Mucosa of rectum (tissue), 2 donors: Measurements from ENCODE around the gene CES2.
"Not testable (repeated sequence)": the region's sequence is repeated elsewhere in the genome, so short reads cannot be mapped to it uniquely, and the experiment has no call there.

Experiments
- H3K27ac ChIP-seq, 2 donors: one replicate each; pipeline ENCODE4 v1.7.0; 2013; ENCODE audit warnings: inconsistent platforms in 2 of 2, low read depth in 2 of 2, low read length in 2 of 2
- H3K27me3 ChIP-seq, 2 donors: one replicate each; pipeline ENCODE4 v1.7.0; 2013; ENCODE audit warnings: low read length in 2 of 2; ENCODE audit not compliant: control insufficient read depth in 2 of 2, insufficient read depth in 2 of 2
- H3K36me3 ChIP-seq, 2 donors: one replicate each; pipeline ENCODE4 v1.7.0; 2013; ENCODE audit warnings: low read length in 2 of 2; ENCODE audit not compliant: control insufficient read depth in 2 of 2, insufficient read depth in 2 of 2
- H3K4me1 ChIP-seq, 2 donors: one replicate each; pipeline ENCODE4 v1.7.0; 2013; ENCODE audit warnings: low read length in 2 of 2, mild to moderate bottlenecking in 1 of 2; ENCODE audit not compliant: control insufficient read depth in 2 of 2, insufficient read depth in 2 of 2
- H3K4me3 ChIP-seq, 2 donors: one replicate each; pipeline ENCODE4 v1.7.0; 2013; ENCODE audit warnings: low read length in 2 of 2
- H3K9ac ChIP-seq, 2 donors: one replicate each; pipeline ENCODE4 v1.7.0; 2013; ENCODE audit warnings: low read length in 2 of 2, low read depth in 1 of 2, mild to moderate bottlenecking in 1 of 2
- H3K9me3 ChIP-seq, 2 donors: one replicate each; pipeline ENCODE4 v1.7.0; 2013; ENCODE audit warnings: low read length in 2 of 2; ENCODE audit not compliant: control insufficient read depth in 2 of 2
- donor health status: healthy.
- donor health status: Normal muscosa, but diverticular disease.

The CES2 gene

DNA sequence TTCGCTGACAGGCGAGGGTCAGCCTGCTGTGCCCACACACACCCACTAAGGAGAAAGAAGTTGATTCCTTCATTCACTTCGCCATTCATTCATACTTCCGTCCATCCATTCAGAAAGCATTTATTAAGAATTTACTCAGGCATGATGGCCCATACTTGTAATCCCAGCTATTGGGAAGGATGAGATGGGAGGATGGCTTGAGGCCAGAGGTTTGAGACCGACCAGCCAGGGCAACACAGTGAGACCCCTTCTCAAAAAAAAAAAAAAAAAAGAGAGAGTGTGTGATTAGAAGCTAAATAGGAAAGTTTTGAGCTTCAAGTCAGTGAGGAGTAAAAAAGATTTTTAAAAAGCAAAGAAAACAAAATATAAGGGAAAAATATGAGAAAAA lies 8.7 kb downstream of the CES2 start:
- H3K9me3 ChIP-seq: no peaks in the 10 kb centered on the region
- no peak overlapping the region for H3K4me3 ChIP-seq
- H3K27me3 ChIP-seq: no peaks in the 10 kb centered on the region
- H3K4me1 ChIP-seq: peaks cover 4 to 14% of the 10 kb centered on the region in 2 donors
- H3K27ac ChIP-seq: no peak overlapping the region
- H3K36me3 ChIP-seq: peaks cover 44 to 50% of the 10 kb centered on the region in 2 donors
- H3K9ac ChIP-seq: no peak overlapping the region

DNA sequence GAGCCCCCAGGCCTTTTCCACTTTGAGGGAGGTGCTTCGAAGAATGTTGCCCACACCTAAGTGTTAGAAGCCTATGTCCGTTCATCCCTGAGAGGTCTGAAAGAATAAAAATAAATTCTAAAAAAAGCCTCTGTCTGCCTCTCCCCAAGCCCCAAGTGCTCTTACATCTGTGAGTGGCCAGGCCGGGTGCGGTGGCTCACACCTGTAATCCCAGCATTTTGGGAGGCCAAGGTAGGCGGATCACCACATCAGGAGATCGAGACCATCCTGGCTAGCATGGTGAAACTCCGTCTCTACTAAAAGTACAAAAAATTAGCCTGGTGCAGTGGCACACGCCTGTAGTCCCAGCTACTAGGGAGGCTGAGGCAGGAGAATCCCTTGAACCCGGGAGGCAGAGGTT lies 9.7 kb downstream of the CES2 start:
- not testable (repeated sequence) for H3K9me3 ChIP-seq, H3K9ac ChIP-seq, H3K27ac ChIP-seq, H3K4me3 ChIP-seq, H3K27me3 ChIP-seq
- Histone ChIP-seq H3K36me3 (peaks cover 36 to 41% of the 10 kb centered on the region in 2 donors), H3K4me1 (peaks cover 4 to 17% of the 10 kb centered on the region in 2 donors)

DNA sequence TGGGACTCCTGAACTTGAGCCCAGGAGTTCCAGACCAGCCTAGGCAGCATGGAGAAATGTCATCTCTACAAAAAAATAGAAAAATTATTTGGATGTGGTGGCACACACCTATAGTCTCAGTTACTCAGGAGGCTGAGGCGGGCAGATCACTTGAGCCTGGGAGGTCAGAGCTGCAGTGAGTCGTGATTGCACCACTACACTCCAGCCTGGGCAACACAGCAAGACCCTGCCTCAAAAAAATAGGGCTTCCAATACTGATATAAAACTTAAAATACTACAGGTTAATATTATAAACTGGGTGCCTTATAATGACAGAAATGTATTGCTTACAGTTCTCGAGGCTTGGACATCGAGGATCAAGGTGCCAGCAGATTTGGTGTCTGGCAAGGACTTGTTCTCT lies 10.6 kb downstream of the CES2 start:
- Histone ChIP-seq H3K9ac (no peak overlapping the region), H3K27me3 (no peaks in the 10 kb centered on the region), H3K27ac (no peak overlapping the region), H3K36me3 (peaks cover 27 to 31% of the 10 kb centered on the region in 2 donors), H3K9me3 (no peaks in the 10 kb centered on the region), H3K4me1 (peaks cover 4 to 17% of the 10 kb centered on the region in 2 donors), H3K4me3 (no peak overlapping the region)

DNA sequence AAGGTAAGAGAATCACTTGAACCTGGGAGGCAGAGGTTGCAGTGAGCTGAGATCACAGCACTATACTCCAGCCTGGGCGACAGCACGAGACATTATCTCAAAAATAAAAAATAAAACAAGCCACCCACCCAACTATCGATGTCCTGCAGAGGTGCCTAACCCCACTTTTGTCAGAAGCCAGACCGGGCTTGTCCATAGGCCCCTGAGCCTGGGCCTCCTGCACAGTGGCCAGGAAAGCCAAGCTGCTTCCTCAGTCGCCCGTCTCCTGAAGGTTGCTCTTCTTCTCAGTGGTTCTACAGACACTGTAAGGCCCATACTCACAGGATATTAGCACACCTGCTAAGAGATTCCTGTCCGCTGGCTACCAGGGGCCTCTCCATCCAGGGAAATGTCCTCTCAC lies 11.2 kb downstream of the CES2 start:
- H3K4me1 ChIP-seq: peaks cover 4 to 17% of the 10 kb centered on the region in 2 donors
- no peak overlapping the region for H3K4me3 ChIP-seq
- no peak overlapping the region for H3K27ac ChIP-seq
- no peaks in the 10 kb centered on the region for H3K9me3 ChIP-seq
- H3K36me3 ChIP-seq: peaks cover 21 to 25% of the 10 kb centered on the region in 2 donors
- no peak overlapping the region for H3K9ac ChIP-seq
- no peaks in the 10 kb centered on the region for H3K27me3 ChIP-seq

DNA sequence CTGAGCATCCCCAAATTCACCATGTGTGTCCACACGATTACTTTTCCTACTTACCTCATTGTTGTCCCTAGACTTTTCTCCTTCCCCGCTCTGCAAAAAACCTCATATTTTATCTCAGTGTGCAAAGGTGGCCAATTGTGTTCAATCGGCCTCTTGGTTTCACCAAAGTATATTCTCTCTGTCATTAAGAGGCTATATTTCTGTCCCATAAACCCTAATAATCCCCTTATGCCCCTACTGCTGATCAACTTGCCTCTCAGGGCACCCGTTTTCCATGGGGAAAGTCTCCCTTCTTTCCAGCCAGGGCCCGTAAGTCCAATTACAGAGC lies 11.6 kb downstream of the CES2 start:
- Histone ChIP-seq H3K9ac (no peak overlapping the region), H3K36me3 (peaks cover 17 to 21% of the 10 kb centered on the region in 2 donors)

DNA sequence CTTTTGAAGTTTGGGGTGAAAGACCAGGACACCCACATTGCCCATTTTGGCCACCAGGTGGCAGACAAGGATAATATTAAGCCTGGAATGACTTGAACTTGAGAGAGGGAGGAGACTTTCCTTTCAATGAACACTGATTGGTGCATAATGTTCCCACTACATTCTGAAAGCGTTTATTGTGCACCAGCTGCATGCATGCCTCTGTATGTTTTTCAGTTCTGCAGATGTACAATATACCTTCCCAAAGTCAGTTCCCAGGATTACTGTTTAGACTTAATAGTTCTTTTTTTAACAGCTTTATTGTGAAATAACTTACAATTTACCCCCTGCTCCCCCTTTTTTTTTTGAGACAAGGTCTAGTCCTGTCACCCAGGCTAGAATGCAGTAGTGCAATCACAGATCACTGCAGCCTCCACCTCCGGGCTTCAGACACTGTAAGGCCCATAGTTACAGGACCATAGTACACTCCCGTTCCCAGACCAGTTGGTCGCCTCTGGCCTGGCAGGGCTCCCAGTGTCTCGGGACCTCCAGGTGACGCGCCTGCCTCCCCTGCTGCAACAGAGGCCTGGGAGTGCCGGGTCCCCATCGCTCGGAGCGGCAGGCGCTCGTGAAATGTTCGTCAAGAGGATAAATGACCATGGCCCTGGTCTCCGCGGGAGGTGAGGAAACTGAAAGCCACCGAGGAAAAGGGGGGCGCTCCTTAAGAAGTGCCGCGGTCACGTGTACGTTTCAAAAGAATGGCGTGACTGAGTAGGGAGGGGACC lies 12.2 kb downstream of the CES2 start:
- H3K36me3 ChIP-seq: peaks cover 11 to 16% of the 10 kb centered on the region in 2 donors
- peak overlapping the region in 1 of 2 donors; percentile 51 for H3K9ac ChIP-seq
- peaks cover 7 to 17% of the 10 kb centered on the region in 2 donors for H3K4me1 ChIP-seq
- H3K27me3 ChIP-seq: no peaks in the 10 kb centered on the region
- H3K4me3 ChIP-seq: peak overlapping the region; percentile 73 to 80
- no peak overlapping the region for H3K27ac ChIP-seq
- H3K9me3 ChIP-seq: no peaks in the 10 kb centered on the region

More for the DNA sequence above, 11.6 kb downstream of the CES2 start:
- no peak overlapping the region for H3K27ac ChIP-seq
- no peaks in the 10 kb centered on the region for H3K27me3 ChIP-seq
- no peaks in the 10 kb centered on the region for H3K9me3 ChIP-seq
- H3K4me1 ChIP-seq: peaks cover 5 to 17% of the 10 kb centered on the region in 2 donors
- H3K4me3 ChIP-seq: no peak overlapping the region

DNA sequence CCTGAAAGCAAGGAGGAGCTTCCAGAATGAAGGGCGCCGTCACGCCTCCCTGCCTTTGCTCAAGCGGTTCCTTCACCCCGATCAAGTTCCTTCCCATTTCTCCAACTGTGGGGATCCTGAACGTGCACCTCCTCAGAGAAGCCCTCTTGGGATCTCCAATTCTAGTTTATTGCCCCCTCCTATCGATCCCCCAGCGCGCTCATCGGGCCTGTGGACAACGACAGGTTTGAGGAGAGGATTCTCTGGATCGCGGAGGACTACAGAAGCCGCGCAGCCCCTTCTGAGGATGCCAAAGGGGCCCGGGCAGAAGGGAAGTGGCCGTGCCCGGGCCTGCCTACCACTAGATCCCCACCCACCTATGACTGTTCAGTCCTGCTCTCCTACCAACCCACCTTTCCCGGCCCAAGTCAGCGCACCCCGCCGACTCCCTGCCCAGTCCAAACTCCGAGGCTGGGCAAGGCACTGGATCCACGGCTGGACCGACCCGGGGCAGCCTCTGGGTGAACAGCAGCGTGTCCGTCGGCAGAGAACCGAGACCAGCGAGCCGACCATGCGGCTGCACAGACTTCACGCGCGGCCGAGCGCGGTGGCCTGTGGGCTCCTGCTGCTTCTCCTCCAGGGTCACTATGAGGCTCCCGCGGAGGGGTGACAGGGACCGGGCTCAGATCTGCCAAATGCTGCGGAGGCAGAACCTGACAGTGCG lies 13.0 kb downstream of the CES2 start:
- Histone ChIP-seq H3K36me3 (peaks cover 3 to 8% of the 10 kb centered on the region in 2 donors), H3K4me1 (peaks cover 7 to 22% of the 10 kb centered on the region in 2 donors), H3K9me3 (no peaks in the 10 kb centered on the region), H3K27me3 (no peaks in the 10 kb centered on the region), H3K4me3 (peak overlapping the region; percentile 73 to 80), H3K9ac (peak overlapping the region; percentile 24 to 51), H3K27ac (no peak overlapping the region)

DNA sequence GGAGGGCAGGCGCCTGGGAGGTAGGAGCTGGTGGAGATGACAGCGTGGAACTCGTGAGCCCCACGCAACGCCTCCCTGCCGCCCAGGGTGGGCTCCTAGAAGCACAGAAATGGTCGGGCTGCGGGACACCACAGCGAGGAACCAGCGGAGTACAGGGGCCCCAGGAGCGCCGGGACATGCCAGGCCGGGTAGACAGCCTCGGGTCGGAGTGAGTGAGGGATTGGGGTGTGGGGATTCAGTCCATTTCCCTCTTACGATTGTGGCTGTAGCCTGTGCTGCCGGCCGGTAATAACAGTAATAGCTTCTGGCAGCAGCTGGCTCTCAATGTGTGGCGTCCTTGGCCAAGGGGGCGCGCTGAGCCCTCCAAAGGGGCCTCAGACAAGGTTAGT lies 13.5 kb downstream of the CES2 start:
- H3K36me3 ChIP-seq: peaks cover 0 to 2% of the 10 kb centered on the region in 2 donors
- no peaks in the 10 kb centered on the region for H3K9me3 ChIP-seq
- peaks cover 8 to 28% of the 10 kb centered on the region in 2 donors for H3K4me1 ChIP-seq
- no peaks in the 10 kb centered on the region for H3K27me3 ChIP-seq
- no peak overlapping the region for H3K27ac ChIP-seq
- peak overlapping the region in 1 of 2 donors; percentile 80 for H3K4me3 ChIP-seq
- peak overlapping the region in 1 of 2 donors; percentile 1 for H3K9ac ChIP-seq

DNA sequence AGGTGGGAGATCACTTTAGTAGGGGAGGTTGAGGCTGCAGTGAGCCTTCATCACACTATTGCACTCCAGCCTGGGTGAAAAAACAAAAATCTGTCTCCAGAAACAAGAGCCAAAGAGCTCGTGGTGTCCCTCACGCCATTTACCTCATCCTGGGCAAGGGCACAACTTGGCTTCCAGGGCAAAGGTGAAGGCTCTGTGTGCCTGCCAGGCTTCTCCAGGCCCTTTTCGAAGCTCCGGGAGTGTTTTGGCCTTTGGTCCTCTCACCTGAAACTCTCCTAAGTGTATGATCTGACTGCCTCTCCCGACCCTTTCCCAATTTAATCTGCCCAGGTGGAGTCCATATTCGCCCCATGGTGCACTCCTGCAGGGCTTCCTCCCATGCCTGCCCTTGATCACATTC lies 14.2 kb downstream of the CES2 start:
- Histone ChIP-seq H3K27me3 (no peaks in the 10 kb centered on the region), H3K9me3 (no peaks in the 10 kb centered on the region), H3K4me1 (peaks cover 13 to 30% of the 10 kb centered on the region in 2 donors), H3K9ac (no peak overlapping the region), H3K4me3 (no peak overlapping the region), H3K27ac (no peak overlapping the region), H3K36me3 (no peaks in the 10 kb centered on the region)

DNA sequence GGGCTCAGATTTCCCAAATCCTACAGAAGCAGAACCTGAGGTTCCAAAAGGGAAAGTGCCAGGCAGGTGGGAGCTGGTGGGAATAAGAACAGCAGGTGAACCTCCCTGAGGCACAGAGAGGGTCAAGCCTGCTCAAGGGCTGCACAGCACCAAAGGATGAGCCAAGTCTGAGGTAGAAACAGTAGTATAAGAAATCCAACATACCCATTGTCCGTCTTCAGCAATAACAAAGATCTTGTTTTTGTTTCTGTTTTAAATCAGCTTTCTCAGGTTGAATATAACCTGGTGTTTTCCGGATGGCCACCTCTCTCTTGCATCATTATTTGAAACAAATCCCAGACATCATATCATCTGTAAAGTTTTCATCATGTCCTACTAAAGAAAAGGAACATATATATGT lies 15.1 kb downstream of the CES2 start:
- no peak overlapping the region for H3K4me3 ChIP-seq
- no peak overlapping the region for H3K27ac ChIP-seq
- no peaks in the 10 kb centered on the region for H3K27me3 ChIP-seq
- H3K4me1 ChIP-seq: peaks cover 14 to 39% of the 10 kb centered on the region in 2 donors
- H3K36me3 ChIP-seq: no peaks in the 10 kb centered on the region
- H3K9me3 ChIP-seq: no peaks in the 10 kb centered on the region
- H3K9ac ChIP-seq: no peak overlapping the region
